NCI-H1436 treated with DMSO at 0.1 percent for 48 hours (cell line): Measurements from ENCODE around the gene SOX13.

ENCODE experiments used
- DNase-seq: peaks from one replicate; lab custom pipeline; 2025; lab: John Stamatoyannopoulos, UW

The SOX13 gene

GRCh38 chr1:204154568-204155255 lies 81.8 kb downstream of the SOX13 start:
- DNase-seq = no peak

- no peak for DNase-seq
Observed at GRCh38 chr1:204155881-204156280, 83.0 kb downstream of the SOX13 start.

- DNase-seq = no peak
Observed at GRCh38 chr1:204157962-204158361, 85.0 kb downstream of the SOX13 start.

- DNase-seq = no peak
Observed at GRCh38 chr1:204161609-204162493, 88.9 kb downstream of the SOX13 start.

GRCh38 chr1:204162494-204163074 lies 89.7 kb downstream of the SOX13 start:
- peak; percentile 9 for DNase-seq

- no peak for DNase-seq
Observed at GRCh38 chr1:204166219-204166618, 93.3 kb downstream of the SOX13 start, which contains the start of gene REN. REN (minus strand) TSS chr1:204166337; CDS start chr1:204166293, 44 bp downstream.

DNA sequence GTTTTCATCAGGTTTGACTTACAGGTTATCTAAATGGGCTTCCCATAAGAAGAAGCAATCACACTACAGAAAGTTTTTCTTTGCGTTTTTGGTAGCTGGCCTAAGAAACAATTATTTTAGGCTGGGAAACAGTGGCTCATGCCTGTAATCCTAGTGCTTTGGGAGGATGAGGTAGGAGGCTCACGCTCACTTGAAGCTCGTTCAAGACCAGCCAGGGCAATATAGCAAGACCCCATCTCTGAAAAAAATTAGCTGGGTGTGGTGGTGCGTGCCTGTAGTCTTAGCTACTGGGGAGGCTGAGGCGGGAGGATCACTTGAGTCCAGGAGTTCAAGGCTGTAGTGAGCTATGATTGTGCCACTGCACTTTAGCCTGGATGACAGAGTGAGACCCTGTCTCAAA lies 94.8 kb downstream of the SOX13 start:
- no peak for DNase-seq

DNA sequence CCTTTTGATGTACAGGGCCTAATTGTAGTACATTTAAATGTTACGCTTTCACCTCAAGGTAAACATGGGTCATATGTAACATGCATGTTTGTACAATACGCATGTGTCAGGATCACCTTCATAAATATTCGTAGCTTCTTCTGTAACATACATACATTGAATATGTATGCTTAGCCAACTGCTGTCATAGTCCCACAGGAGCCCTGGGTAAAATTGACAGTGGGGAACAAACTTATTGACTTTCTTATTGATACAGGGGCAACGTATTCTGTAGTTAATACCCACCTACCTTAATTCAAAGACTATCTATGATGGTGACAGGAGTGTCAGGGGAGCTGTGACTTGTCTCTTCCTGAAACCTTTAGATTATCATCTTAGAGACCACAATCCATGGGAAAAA lies 96.9 kb downstream of the SOX13 start:
- DNase-seq = no peak

- no peak for DNase-seq
Observed at GRCh38 chr1:204170494-204171155, 97.7 kb downstream of the SOX13 start.

GRCh38 chr1:204171751-204172178 lies 98.8 kb downstream of the SOX13 start:
- DNase-seq = no peak

- no peak for DNase-seq
Observed at GRCh38 chr1:204172404-204173029, 99.6 kb downstream of the SOX13 start.

- no peak for DNase-seq
Observed at GRCh38 chr1:204174958-204175357, 102.0 kb downstream of the SOX13 start.

- DNase-seq = no peak
Observed at GRCh38 chr1:204176049-204176448, 103.1 kb downstream of the SOX13 start.

GRCh38 chr1:204177133-204177532 lies 104.2 kb downstream of the SOX13 start:
- no peak for DNase-seq
